Calu3 (cell line): ENCODE measurements around the gene LBHD1. TPM values are rescaled to one million over a fixed set of nuclear protein-coding genes. Genes with fewer than 3 reads are reported as not detected.
A peak's percentile ranks its signal among the peaks of the same experiment; 100 is the strongest.

Experiments used
- BruUV-seq: library from RNA; stranded (reverse); fragments of 400-500 nt; replicated peaks from 2 replicates; lab custom pipeline; 2021; lab: Mats Ljungman, UMichigan
- CTCF ChIA-PET: fragments of 300-600 bp; sonication (Branson Sonifier 250); formaldehyde crosslinking; loops from one replicate; lab custom pipeline; 2022; ENCODE audit warnings: antibody characterized with exemption; lab: Charles Lee
- DNase-seq: peaks from one replicate; pipeline ENCODE4 v3.0.0; 2022
- H3K27ac Mint-ChIP-seq: one replicate; pipeline ENCODE4 v1.8.0; 2022; ENCODE audit warnings: mixed read lengths; ENCODE audit not compliant: unreplicated experiment
- H3K27me3 Mint-ChIP-seq: one replicate; pipeline ENCODE4 v1.8.0; 2022; ENCODE audit warnings: mixed read lengths; ENCODE audit not compliant: unreplicated experiment
- H3K36me3 Mint-ChIP-seq: one replicate; pipeline ENCODE4 v1.8.0; 2022; ENCODE audit warnings: mild to moderate bottlenecking, moderate library complexity, mixed read lengths; ENCODE audit not compliant: insufficient read depth, unreplicated experiment
- H3K4me1 Mint-ChIP-seq: one replicate; pipeline ENCODE4 v1.8.0; 2022; ENCODE audit warnings: mild to moderate bottlenecking, low read depth, mixed read lengths; ENCODE audit not compliant: unreplicated experiment
- H3K4me3 Mint-ChIP-seq: one replicate; pipeline ENCODE4 v1.8.0; 2022; ENCODE audit warnings: mild to moderate bottlenecking, low read depth, moderate library complexity, mixed read lengths; ENCODE audit not compliant: unreplicated experiment
- H3K9me3 Mint-ChIP-seq: one replicate; pipeline ENCODE4 v1.8.0; 2022; ENCODE audit warnings: low read depth, mixed read lengths; ENCODE audit not compliant: unreplicated experiment
- intact Hi-C: fragments of 100-400 bp; cut with micrococcal nuclease; formaldehyde crosslinking; loops from one replicate; pipeline ENCODE4 v1.10.0; 2022; ENCODE audit not compliant: unreplicated experiment
- total RNA-seq: library from RNA; stranded (reverse); gene quantifications from 2 replicates; pipeline ENCODE4 v1.2.3, GENCODE V29; 2022
- TF ChIP-seq, protein P1 (sequence below): fragments of 200-600 bp; IDR thresholded peaks from one replicate; pipeline ENCODE4 v1.8.0; 2022; ENCODE audit warnings: antibody characterized with exemption; ENCODE audit not compliant: unreplicated experiment

LBHD1 gene
- total RNA-seq, 1 experiment from 2014 or later = 16.4 TPM

DNA sequence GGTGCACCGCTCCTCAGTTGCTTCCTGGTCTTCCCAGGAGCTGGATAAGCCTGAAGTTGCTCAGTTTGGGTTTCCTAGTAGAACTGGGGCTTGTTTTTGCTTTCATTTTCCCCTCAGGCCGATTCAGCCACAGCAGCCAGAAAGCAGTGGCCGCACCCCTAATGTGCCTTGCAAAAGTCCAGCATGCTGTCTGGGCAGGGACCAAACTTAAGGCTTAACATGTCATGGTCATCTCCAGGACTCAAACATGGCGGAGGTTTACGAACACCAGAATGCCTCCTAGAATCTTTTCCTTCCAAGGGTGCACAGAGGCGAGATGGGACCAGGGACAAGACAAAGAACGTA is 37.9 kb upstream of the LBHD1 start:
- peak overlapping the region; percentile 64 for H3K4me3 Mint-ChIP-seq
- no peaks in the 10 kb centered on the region for H3K9me3 Mint-ChIP-seq
- CTCF ChIA-PET = interaction anchor here (1.1 kb wide), 1 partner anchor 44 kb away, joined by 3 read pairs; the partner anchor contains the start of gene ZBTB3
- BruUV-seq = no TSS peak
- H3K27ac Mint-ChIP-seq = peak overlapping the region; percentile 82
- intact Hi-C loops = no loop called here
- peaks cover 50% of the 10 kb centered on the region for H3K4me1 Mint-ChIP-seq
- TF ChIP-seq, protein P1, sequence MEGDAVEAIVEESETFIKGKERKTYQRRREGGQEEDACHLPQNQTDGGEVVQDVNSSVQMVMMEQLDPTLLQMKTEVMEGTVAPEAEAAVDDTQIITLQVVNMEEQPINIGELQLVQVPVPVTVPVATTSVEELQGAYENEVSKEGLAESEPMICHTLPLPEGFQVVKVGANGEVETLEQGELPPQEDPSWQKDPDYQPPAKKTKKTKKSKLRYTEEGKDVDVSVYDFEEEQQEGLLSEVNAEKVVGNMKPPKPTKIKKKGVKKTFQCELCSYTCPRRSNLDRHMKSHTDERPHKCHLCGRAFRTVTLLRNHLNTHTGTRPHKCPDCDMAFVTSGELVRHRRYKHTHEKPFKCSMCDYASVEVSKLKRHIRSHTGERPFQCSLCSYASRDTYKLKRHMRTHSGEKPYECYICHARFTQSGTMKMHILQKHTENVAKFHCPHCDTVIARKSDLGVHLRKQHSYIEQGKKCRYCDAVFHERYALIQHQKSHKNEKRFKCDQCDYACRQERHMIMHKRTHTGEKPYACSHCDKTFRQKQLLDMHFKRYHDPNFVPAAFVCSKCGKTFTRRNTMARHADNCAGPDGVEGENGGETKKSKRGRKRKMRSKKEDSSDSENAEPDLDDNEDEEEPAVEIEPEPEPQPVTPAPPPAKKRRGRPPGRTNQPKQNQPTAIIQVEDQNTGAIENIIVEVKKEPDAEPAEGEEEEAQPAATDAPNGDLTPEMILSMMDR = no peak
- peaks cover 98% of the 10 kb centered on the region for H3K36me3 Mint-ChIP-seq
- DNase-seq = no peak
- no peaks in the 10 kb centered on the region for H3K27me3 Mint-ChIP-seq

DNA sequence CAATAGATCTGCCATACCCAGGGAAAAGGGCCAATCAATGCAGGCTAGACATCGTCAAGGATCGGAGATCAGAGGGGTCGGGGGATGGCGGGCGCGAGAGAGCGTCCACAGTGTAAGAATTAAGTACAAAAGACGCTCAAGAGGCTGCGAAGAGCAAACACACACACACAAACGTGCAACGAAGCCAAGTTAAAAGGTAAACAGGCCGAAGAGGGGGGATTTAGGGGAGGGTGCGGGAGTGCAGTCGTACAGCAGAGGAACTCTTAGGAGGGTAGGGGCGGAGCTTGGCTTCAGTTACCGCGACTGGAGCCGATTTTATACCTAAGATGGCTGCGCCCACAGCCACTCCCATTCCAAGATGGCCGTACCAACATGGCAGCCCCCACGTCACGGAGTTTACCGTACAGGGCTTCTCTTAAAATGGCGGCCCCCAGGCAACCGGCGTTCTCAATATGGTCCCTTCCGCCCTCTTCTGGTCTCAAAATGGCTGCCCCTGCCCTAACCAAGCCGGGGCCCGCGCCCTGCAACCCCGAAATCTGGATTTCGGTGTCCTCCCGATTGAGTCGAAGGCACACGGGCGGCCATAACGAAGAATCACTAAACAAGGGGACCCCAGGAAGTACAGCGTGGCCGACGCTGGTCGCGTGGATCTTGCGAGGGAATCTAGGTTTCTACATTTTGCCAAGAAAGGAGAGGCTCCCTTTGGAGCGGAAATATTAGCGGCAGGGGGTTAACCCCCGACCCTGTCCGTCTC is 37.4 kb upstream of the LBHD1 start:
- intact Hi-C loops = no loop called here
- Mint-ChIP-seq H3K36me3 (peaks cover 93% of the 10 kb centered on the region), H3K27me3 (no peaks in the 10 kb centered on the region), H3K4me1 (peaks cover 47% of the 10 kb centered on the region), H3K27ac (peak overlapping the region; percentile 82), H3K9me3 (no peaks in the 10 kb centered on the region), H3K4me3 (peak overlapping the region; percentile 64)
- TF ChIP-seq, protein P1 = no peak
- BruUV-seq = no TSS peak
- DNase-seq = peak; percentile 72
- CTCF ChIA-PET = interaction anchor here (1.1 kb wide), 1 partner anchor 44 kb away, joined by 3 read pairs; the partner anchor contains the start of gene ZBTB3

DNA sequence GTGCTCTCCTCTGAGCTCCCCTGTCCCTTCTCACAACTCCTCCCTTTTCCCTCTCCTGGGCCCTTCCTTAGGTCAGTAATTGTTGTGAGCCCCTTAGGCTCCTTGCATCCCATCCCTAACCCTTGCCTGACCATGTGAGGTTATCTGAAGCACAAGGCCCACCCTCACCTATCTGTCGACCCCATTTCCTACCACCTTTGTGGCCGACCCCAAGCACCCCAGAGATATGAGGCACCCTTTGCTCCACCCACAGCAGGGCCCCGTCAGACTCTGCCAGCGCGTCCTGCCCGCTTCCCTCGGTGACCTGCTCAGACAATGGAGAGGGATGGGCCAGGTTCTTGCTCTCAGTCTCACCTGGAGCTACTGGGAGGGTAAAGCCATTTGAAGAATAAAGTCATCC is 36.7 kb upstream of the LBHD1 start:
- peak overlapping the region; percentile 82 for H3K27ac Mint-ChIP-seq

DNA sequence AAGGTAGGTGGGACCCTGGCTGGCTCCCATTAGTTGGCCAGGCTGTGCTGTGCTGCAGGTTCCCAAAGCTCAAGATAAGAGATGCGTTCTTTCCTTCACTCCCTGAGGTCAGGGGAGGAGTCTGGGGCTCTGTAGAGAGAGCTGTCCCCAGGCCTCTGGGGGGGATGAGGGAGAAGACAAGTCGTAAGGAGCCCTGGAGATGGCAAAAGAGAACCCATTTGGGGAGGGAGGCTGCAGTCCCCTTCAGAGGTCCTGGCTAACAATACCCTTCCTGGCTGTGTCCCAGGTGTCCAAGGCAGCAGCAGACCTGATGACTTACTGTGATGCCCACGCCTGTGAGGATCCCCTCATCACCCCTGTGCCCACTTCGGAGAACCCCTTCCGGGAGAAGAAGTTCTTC is 36.3 kb upstream of the LBHD1 start:
- DNase-seq = no peak
- H3K4me1 Mint-ChIP-seq = peaks cover 37% of the 10 kb centered on the region
- TF ChIP-seq, protein P1 = no peak
- CTCF ChIA-PET = no interaction called here
- BruUV-seq = no TSS peak
- H3K9me3 Mint-ChIP-seq = no peaks in the 10 kb centered on the region
- intact Hi-C loops = no loop called here
- H3K27me3 Mint-ChIP-seq = no peaks in the 10 kb centered on the region
- H3K27ac Mint-ChIP-seq = peak overlapping the region; percentile 82
- peaks cover 82% of the 10 kb centered on the region for H3K36me3 Mint-ChIP-seq
- peak overlapping the region; percentile 64 for H3K4me3 Mint-ChIP-seq

More for the DNA sequence above, 36.7 kb upstream of the LBHD1 start:
- H3K27me3 Mint-ChIP-seq = no peaks in the 10 kb centered on the region
- H3K4me3 Mint-ChIP-seq = peak overlapping the region; percentile 64
- no peak for DNase-seq
- TF ChIP-seq, protein P1 = no peak
- intact Hi-C loops = no loop called here
- BruUV-seq = no TSS peak
- H3K9me3 Mint-ChIP-seq = no peaks in the 10 kb centered on the region
- CTCF ChIA-PET = no interaction called here
- H3K4me1 Mint-ChIP-seq = peaks cover 41% of the 10 kb centered on the region
- peaks cover 86% of the 10 kb centered on the region for H3K36me3 Mint-ChIP-seq
